ENCODE measurements around the gene SMYD4. TPM values are rescaled to one million over a fixed set of nuclear protein-coding genes. Genes with fewer than 3 reads are reported as not detected.

SMYD4 gene
- total and polyA plus RNA-seq, 2 donors (not counting 1 experiment from before 2014, with no cell fraction given) = 11.9 to 37.5 TPM

GRCh38 chr17:1762901-1763898 is 66.5 kb downstream of the SMYD4 start:
- Histone ChIP-seq H3K4me1 (ENCODE audit: control insufficient read depth in 2 of 2, insufficient read depth in 2 of 2, low read length in 2 of 2) (peaks cover 24 to 45% of the 10 kb centered on the region in 2 donors), H3K79me2 (ENCODE audit: control insufficient read depth, insufficient read depth, low read length) (no peaks in the 10 kb centered on the region), H3K27ac (ENCODE audit: low read length in 2 of 2) (peak overlapping the region; percentile 33 to 39), H3K36me3 (replicated peaks in 1 of 2; ENCODE audit: control extremely low read depth in 1 of 2, control insufficient read depth in 1 of 2, extremely low read depth in 1 of 2, insufficient read depth in 2 of 2, low read length in 1 of 2) (no peaks in the 10 kb centered on the region), H3K27me3 (replicated peaks in 1 of 4; ENCODE audit: control extremely low read depth in 1 of 4, control insufficient read depth in 3 of 4, insufficient read depth in 4 of 4, low read length in 3 of 4) (no peaks in the 10 kb centered on the region), H4K20me1 (ENCODE audit: control insufficient read depth, insufficient read depth, low read length, poor library complexity, severe bottlenecking) (no peaks in the 10 kb centered on the region), H3K9me3 (ENCODE audit: control extremely low read depth in 1 of 3, control insufficient read depth in 2 of 3, insufficient read depth in 1 of 3, low read length in 2 of 3) (peaks cover 0 to 9% (median 0%) of the 10 kb centered on the region in 3 donors), H3K4me2 (replicated peaks; ENCODE audit: low read depth, low read length, poor library complexity, severe bottlenecking) (peak overlapping the region; percentile 75), H2AFZ (ENCODE audit: insufficient read depth, low read depth, low read length, poor library complexity, severe bottlenecking) (peak overlapping the region; percentile 39), H3K9ac (ENCODE audit: low read length) (peak overlapping the region; percentile 4), H3K4me3 (ENCODE audit: control extremely low read depth in 1 of 5, extremely low read depth in 1 of 5, insufficient read depth in 1 of 5, low read depth in 2 of 5, low read length in 4 of 5) (no peak overlapping the region)
- POLR2A ChIA-PET = interaction anchor here (0.6 to 2.3 kb wide), 11 partner anchors 10 to 66 kb away, joined by 3 to 19 read pairs (median 5); partner anchors contain the start of genes RPA1, SMYD4 and WDR81
- TF ChIP-seq EZH2 (IDR thresholded peaks at IDR 0.05; ENCODE audit: borderline replicate concordance, insufficient read depth, low read depth, low read length, poor library complexity, severe bottlenecking) (no peak), CTCF (IDR thresholded peaks at IDR 0.05) (no peak)
- Mint-ChIP-seq H3K9me3 (ENCODE audit: insufficient read depth) (peaks cover 3% of the 10 kb centered on the region), H3K27ac (peak overlapping the region; percentile 89), H3K4me1 (peaks cover 42% of the 10 kb centered on the region), H3K4me3 (peak overlapping the region; percentile 65), H3K27me3 (no peaks in the 10 kb centered on the region)
- intact Hi-C loops (cut with micrococcal nuclease) = loop anchor here (2.0 kb wide), 1 partner anchor 30 kb away; no protein-coding TSS in a partner anchor
- ATAC-seq (ENCODE audit: low read depth) (peak; percentile 31), DNase-seq (peak; percentile 51)
- WGBS (ENCODE audit: insufficient coverage) = 49% methylated on average over 14 of the region's 22 CpGs
- CTCF ChIA-PET = interaction anchor here (0.8 to 2.8 kb wide), 10 partner anchors 8 to 46 kb away, joined by 3 to 24 read pairs (median 8); no protein-coding TSS in a partner anchor

Data from B cell (primary cell).